HFFc6 (cell line): ENCODE data around the gene LEKR1. TPM values are rescaled to one million over a fixed set of nuclear protein-coding genes. Genes with fewer than 3 reads are reported as not detected.
"Not testable (repeated sequence)": the region's sequence is repeated elsewhere in the genome, so short reads cannot be mapped to it uniquely, and the experiment has no call there.

Source experiments
- DNase-seq: peaks from one replicate; pipeline ENCODE4 v3.0.0-alpha.2; 2018
- H3K27ac Mint-ChIP-seq: 2 replicates; pipeline ENCODE4 v1.8.0; 2020; ENCODE audit warnings: mild to moderate bottlenecking, mixed read lengths
- H3K27me3 Mint-ChIP-seq: 2 replicates; pipeline ENCODE4 v1.8.0; 2021; ENCODE audit warnings: mild to moderate bottlenecking, moderate library complexity, mixed read lengths; ENCODE audit not compliant: insufficient read depth
- H3K36me3 Mint-ChIP-seq: 2 replicates; pipeline ENCODE4 v1.8.0; 2021; ENCODE audit warnings: low read depth, mixed read lengths
- H3K4me1 Mint-ChIP-seq: 2 replicates; pipeline ENCODE4 v1.8.0; 2020; ENCODE audit warnings: low read depth, mixed read lengths
- H3K4me3 Mint-ChIP-seq: 2 replicates; pipeline ENCODE4 v1.8.0; 2020; ENCODE audit warnings: mild to moderate bottlenecking, moderate library complexity, mixed read lengths
- H3K9me3 Mint-ChIP-seq: 2 replicates; pipeline ENCODE4 v1.8.0; 2020; ENCODE audit warnings: mild to moderate bottlenecking, mixed read lengths
- total RNA-seq, 6 experiments: library from RNA; stranded (reverse); fragmentation: NEBNext Ultra II Directional; extraction: Animal tissue kit (Norgen Biotek cat#: 25700); gene quantifications; 2 replicates in 1 of 6; 3 replicates in 5 of 6; pipeline ENCODE4 v1.2.3, GENCODE V29; 2021
- TF ChIP-seq, protein P1 (sequence below): fragments of 200-600 bp; sonication (generic); IDR thresholded peaks from 2 replicates; pipeline ENCODE4 v1.5.0; 2021; ENCODE audit warnings: antibody characterized with exemption, mild to moderate bottlenecking

The LEKR1 gene
- total RNA-seq, 6 experiments from 2014 or later = 0.40 to 1.0 (median 0.77) TPM

DNA sequence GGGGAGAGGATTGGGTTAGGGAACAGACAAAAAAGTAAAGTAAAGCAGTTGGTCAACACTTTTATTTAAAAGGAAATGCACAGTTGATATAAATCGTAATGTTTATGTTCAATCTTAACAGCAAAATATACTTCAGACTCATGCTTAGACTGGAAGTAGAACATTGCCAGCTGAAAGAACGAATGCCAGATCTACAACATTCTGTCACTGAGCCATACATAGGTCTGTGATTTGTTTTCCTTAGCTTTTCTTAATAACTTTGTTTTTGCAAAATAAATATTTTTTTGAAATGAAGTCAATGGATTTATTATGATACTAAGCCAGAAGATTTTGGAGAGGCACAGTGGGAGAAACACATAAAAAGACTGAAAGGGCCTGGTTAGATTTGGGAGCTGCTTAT, 62.0 kb downstream of the LEKR1 start:
- Mint-ChIP-seq H3K4me1 (peaks cover 21% of the 10 kb centered on the region), H3K4me3 (no peak overlapping the region), H3K9me3 (peaks cover 20% of the 10 kb centered on the region), H3K27me3 (no peaks in the 10 kb centered on the region), H3K36me3 (peaks cover 14% of the 10 kb centered on the region), H3K27ac (no peak overlapping the region)
- TF ChIP-seq, protein P1, sequence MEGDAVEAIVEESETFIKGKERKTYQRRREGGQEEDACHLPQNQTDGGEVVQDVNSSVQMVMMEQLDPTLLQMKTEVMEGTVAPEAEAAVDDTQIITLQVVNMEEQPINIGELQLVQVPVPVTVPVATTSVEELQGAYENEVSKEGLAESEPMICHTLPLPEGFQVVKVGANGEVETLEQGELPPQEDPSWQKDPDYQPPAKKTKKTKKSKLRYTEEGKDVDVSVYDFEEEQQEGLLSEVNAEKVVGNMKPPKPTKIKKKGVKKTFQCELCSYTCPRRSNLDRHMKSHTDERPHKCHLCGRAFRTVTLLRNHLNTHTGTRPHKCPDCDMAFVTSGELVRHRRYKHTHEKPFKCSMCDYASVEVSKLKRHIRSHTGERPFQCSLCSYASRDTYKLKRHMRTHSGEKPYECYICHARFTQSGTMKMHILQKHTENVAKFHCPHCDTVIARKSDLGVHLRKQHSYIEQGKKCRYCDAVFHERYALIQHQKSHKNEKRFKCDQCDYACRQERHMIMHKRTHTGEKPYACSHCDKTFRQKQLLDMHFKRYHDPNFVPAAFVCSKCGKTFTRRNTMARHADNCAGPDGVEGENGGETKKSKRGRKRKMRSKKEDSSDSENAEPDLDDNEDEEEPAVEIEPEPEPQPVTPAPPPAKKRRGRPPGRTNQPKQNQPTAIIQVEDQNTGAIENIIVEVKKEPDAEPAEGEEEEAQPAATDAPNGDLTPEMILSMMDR = no peak
- DNase-seq = no peak

DNA sequence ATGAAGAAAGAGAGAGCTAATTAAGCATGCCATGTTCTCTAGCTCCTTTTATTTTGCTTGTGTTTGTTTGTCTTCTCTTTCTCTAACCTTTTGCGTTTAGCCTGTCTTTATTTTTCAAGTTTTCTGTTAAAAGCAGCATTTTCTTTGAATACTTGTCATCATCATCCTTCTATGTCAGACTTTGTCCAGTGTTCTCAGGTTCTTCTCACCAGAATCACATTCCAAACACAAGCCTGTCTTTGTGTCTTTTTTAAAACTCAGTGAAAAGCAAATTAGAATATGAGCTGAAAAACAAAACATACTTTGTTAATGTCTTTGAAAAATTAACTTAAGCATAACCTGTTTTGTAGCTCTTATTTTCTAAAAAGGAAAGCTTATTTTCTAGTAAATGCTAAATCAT, 62.4 kb downstream of the LEKR1 start:
- peaks cover 17% of the 10 kb centered on the region for H3K9me3 Mint-ChIP-seq
- H3K27me3 Mint-ChIP-seq = no peaks in the 10 kb centered on the region
- no peak overlapping the region for H3K27ac Mint-ChIP-seq
- DNase-seq = no peak
- no peak overlapping the region for H3K4me3 Mint-ChIP-seq
- TF ChIP-seq, protein P1 = no peak
- peaks cover 25% of the 10 kb centered on the region for H3K4me1 Mint-ChIP-seq
- peaks cover 14% of the 10 kb centered on the region for H3K36me3 Mint-ChIP-seq

DNA sequence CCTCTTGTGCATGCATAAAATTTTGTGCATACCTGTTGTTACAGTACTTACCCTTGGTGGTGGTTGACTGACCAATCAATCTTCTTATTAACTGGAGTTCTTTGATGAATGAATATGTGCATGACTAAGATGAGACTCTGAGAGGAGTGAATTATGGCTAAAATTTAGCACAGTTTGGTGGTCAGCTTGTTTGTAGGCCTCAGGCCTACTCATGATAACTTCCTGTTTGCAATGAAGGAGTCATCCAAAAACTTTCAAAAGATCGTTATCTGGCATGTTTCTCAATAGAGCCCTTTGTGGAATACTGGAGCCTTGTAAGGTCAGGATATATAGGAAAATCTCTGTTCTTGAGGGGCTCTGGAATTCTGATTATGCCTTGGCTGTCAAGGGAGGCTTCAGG, 66.5 kb downstream of the LEKR1 start:
- TF ChIP-seq, protein P1 = no peak
- H3K36me3 Mint-ChIP-seq = peaks cover 9% of the 10 kb centered on the region; the same call in 1 of the 2 replicates
- DNase-seq = peak; percentile 81
- H3K9me3 Mint-ChIP-seq = peaks cover 10% of the 10 kb centered on the region
- H3K4me1 Mint-ChIP-seq = peaks cover 29% of the 10 kb centered on the region
- H3K4me3 Mint-ChIP-seq = no peak overlapping the region
- peaks cover 2% of the 10 kb centered on the region; the same call in 1 of the 2 replicates for H3K27me3 Mint-ChIP-seq
- H3K27ac Mint-ChIP-seq = peak overlapping the region; percentile 86

DNA sequence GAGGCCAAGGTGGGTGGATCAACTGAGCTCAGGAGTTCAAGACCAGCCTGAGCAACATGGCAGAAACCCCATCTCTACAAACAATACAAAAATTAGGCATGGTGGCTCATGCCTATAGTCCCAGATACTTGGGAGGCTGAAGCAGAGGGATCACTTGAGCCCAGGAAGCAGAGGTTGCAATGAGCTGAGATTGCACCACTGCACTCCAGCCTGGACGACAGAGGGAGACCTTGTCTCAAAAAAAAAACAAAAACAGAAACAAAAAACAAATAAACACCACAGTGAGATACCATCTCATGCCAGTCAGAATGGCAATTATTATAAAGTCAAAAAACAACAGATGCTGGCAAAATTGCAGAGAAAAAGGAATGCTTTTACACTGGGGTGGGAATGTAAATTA, 69.2 kb downstream of the LEKR1 start:
- H3K27ac Mint-ChIP-seq, H3K36me3 Mint-ChIP-seq, H3K27me3 Mint-ChIP-seq, DNase-seq, H3K4me3 Mint-ChIP-seq: not testable (repeated sequence)
- Mint-ChIP-seq H3K4me1 (peaks cover 29% of the 10 kb centered on the region), H3K9me3 (peaks cover 10% of the 10 kb centered on the region)

DNA sequence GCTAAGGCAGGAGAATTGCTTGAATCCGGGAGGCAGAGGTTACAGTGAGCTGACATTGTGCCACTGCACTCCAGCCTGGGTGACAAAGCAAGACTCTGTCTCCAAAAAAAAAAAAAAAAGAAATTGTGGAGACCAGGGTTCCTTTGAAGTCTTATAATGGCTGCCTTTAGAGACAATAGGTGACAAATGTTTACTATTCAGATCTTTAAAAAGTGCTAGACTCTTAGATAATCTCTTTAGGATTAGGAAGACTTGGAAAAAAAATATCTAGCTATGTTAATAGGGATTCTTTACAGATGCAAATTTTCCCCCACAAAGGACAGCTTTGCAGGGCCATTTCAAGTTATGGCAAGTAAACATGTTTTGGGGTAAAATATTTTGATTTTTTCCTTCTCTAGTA, 71.7 kb downstream of the LEKR1 start:
- not testable (repeated sequence) for H3K27ac Mint-ChIP-seq, H3K27me3 Mint-ChIP-seq, H3K36me3 Mint-ChIP-seq, H3K4me3 Mint-ChIP-seq, DNase-seq
- Mint-ChIP-seq H3K4me1 (peaks cover 11% of the 10 kb centered on the region), H3K9me3 (peaks cover 10% of the 10 kb centered on the region)

DNA sequence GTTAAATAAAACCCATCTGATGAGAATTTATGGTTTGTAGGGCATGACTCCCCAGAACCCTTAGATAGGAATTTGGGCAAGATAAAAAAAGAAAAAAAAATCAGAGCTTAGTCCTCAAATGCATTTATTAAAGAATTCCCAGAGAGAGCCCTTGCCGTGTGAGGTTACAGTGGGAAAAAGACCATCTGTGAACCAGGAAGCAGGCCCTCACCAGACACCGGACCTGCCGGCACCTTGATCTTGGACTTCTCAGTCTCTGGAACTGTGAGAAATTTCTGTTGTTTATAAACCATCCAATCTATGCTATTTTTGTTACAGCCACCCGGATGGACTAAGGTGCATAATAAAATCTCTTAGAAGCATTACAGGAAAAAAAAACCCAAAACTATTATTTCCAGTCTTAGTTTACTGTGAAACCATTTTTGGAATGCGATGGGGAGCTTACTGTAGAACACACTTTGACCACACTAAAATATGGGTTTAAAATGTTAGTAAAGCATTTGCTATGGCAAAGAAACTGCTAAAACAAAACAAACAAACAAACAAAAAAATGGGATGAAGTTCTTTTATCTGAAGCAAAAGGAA, 72.2 kb downstream of the LEKR1 start:
- Mint-ChIP-seq H3K27me3 (peaks cover 2% of the 10 kb centered on the region; the same call in 1 of the 2 replicates), H3K36me3 (peaks cover 9% of the 10 kb centered on the region; the same call in 1 of the 2 replicates), H3K4me1 (peaks cover 6% of the 10 kb centered on the region), H3K27ac (no peak overlapping the region), H3K9me3 (peaks cover 10% of the 10 kb centered on the region), H3K4me3 (no peak overlapping the region)
- TF ChIP-seq, protein P1 = no peak
- no peak for DNase-seq
